Measurements from ENCODE around the gene MYLK.
A peak's percentile ranks its signal among the peaks of the same experiment; 100 is the strongest.

DNA sequence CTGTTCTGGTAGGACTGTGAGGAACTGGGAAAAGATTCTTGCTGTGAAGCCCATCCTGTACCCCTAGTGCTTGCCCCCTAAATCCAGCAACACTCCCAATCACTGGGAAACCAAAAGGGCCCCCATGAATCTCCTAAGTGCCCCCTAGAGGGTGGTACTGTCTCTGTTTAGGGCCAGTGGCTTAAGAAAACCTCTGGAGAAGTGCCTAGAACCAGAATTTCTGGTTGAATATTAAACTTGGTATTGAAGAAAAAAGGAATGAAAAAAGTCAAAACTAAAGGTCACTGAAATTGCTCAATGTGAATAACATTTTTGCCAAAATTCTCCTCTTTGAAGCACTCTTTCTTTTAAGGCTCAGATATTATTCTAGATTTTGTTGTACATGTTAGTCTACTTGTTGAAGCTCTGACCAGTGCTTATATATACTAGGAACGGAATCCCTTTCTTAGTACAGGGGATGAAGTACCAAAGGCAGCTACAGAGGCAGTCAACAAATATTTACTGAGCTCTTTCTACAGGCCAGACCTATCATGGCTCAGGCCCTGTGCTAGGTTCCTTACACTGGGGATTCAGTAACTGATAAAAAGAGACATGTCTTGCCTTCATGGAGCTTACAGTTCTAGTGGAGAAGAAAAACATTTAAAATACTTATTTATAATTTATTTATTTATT is 138.8 kb downstream of the MYLK start:
- TF ChIP-seq RBBP5 (conservative IDR thresholded peaks at IDR 0.05) (no peak), SIN3A (IDR thresholded peaks at IDR 0.05; ENCODE audit: low read depth, low read length) (no peak), EZH2 (IDR thresholded peaks at IDR 0.05; ENCODE audit: borderline replicate concordance, control insufficient read depth, low read depth, low read length) (no peak), SPI1 (IDR thresholded peaks at IDR 0.05; ENCODE audit: borderline replicate concordance, insufficient read depth, low read depth, low read length) (no peak), POLR2A (IDR thresholded peaks at IDR 0.05; ENCODE audit: low read depth, low read length) (no peak), POLR2AphosphoS5 (IDR thresholded peaks at IDR 0.05; ENCODE audit: low read length) (no peak), RAD21 (IDR thresholded peaks at IDR 0.05; ENCODE audit: insufficient read depth, low read depth, low read length) (0 out of 2 replicates have a peak, but pooled peaks have one; percentile 12), SREBF2 (IDR thresholded peaks at IDR 0.05; ENCODE audit: low read length) (no peak)
- TF ChIP-seq, protein P1, sequence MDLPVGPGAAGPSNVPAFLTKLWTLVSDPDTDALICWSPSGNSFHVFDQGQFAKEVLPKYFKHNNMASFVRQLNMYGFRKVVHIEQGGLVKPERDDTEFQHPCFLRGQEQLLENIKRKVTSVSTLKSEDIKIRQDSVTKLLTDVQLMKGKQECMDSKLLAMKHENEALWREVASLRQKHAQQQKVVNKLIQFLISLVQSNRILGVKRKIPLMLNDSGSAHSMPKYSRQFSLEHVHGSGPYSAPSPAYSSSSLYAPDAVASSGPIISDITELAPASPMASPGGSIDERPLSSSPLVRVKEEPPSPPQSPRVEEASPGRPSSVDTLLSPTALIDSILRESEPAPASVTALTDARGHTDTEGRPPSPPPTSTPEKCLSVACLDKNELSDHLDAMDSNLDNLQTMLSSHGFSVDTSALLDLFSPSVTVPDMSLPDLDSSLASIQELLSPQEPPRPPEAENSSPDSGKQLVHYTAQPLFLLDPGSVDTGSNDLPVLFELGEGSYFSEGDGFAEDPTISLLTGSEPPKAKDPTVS (IDR thresholded peaks at IDR 0.05; ENCODE audit: low read depth, low read length) = no peak
- TF ChIP-seq, protein P2, sequence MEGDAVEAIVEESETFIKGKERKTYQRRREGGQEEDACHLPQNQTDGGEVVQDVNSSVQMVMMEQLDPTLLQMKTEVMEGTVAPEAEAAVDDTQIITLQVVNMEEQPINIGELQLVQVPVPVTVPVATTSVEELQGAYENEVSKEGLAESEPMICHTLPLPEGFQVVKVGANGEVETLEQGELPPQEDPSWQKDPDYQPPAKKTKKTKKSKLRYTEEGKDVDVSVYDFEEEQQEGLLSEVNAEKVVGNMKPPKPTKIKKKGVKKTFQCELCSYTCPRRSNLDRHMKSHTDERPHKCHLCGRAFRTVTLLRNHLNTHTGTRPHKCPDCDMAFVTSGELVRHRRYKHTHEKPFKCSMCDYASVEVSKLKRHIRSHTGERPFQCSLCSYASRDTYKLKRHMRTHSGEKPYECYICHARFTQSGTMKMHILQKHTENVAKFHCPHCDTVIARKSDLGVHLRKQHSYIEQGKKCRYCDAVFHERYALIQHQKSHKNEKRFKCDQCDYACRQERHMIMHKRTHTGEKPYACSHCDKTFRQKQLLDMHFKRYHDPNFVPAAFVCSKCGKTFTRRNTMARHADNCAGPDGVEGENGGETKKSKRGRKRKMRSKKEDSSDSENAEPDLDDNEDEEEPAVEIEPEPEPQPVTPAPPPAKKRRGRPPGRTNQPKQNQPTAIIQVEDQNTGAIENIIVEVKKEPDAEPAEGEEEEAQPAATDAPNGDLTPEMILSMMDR (IDR thresholded peaks at IDR 0.05 in 2 of 3, conservative IDR thresholded peaks at IDR 0.05 in 1 of 3; ENCODE audit: control insufficient read depth in 2 of 3, extremely low read depth in 1 of 3, insufficient read depth in 1 of 3, low read depth in 3 of 3, low read length in 3 of 3) = peak in 1 of 3 experiments; percentile 20; a peak in 1 of 6 replicates
- TF ChIP-seq, protein P3, sequence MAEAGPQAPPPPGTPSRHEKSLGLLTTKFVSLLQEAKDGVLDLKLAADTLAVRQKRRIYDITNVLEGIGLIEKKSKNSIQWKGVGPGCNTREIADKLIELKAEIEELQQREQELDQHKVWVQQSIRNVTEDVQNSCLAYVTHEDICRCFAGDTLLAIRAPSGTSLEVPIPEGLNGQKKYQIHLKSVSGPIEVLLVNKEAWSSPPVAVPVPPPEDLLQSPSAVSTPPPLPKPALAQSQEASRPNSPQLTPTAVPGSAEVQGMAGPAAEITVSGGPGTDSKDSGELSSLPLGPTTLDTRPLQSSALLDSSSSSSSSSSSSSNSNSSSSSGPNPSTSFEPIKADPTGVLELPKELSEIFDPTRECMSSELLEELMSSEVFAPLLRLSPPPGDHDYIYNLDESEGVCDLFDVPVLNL (IDR thresholded peaks at IDR 0.05; ENCODE audit: low read depth, low read length) = no peak
